Panc1 (cell line): ENCODE data around the gene PPP1R1C.

Source experiments
- CTCF ChIP-seq: fragments of 450-650 bp; IDR thresholded peaks from 2 replicates; pipeline ENCODE4 v1.5.1; 2017; ENCODE audit warnings: mild to moderate bottlenecking
- POLR2AphosphoS5 ChIP-seq: IDR thresholded peaks from 2 replicates; pipeline ENCODE4 v1.6.1; 2012; ENCODE audit warnings: mild to moderate bottlenecking, low read depth, low read length, moderate library complexity
- REST ChIP-seq, 2 experiments: IDR thresholded peaks; 2 replicates each; pipeline ENCODE4 v1.6.1; 2011 to 2012; ENCODE audit warnings: low read depth in 2 of 2, control low read depth in 1 of 2, low read length in 1 of 2, mild to moderate bottlenecking in 1 of 2, moderate library complexity in 1 of 2; ENCODE audit not compliant: insufficient read depth in 1 of 2

GRCh38 chr2:182103526-182103925 lies 117.9 kb downstream of the PPP1R1C start:
- TF ChIP-seq CTCF (no peak), POLR2AphosphoS5 (no peak), REST (IDR thresholded peaks at IDR 0.05; ENCODE audit: insufficient read depth in 1 of 2, low read depth in 2 of 2, low read length in 1 of 2) (no peak)
